BJ (cell line): ENCODE results near the gene MAGEF1. TPM values are rescaled to one million over a fixed set of nuclear protein-coding genes. Genes with fewer than 3 reads are reported as not detected.

ENCODE experiments used
- CTCF ChIA-PET: fragments of 350-600 bp; formaldehyde crosslinking; extraction: SDS; loops from one replicate; lab custom pipeline; 2021; ENCODE audit warnings: antibody characterized with exemption, inconsistent platforms; lab: Yijun Ruan, JAX
- POLR2A ChIA-PET: fragments of 300-600 bp; sonication (Branson Sonifier 250); formaldehyde crosslinking; extraction: SDS; loops from one replicate; lab custom pipeline; 2021; ENCODE audit warnings: antibody characterized with exemption; lab: Charles Lee
- DNase-seq: peaks from one replicate; pipeline ENCODE4 v3.0.0-alpha.2; 2011; ENCODE audit warnings: low read depth
- H3K27me3 ChIP-seq: 2 replicates; pipeline ENCODE4 v1.6.0; 2011; ENCODE audit warnings: low read length; ENCODE audit not compliant: control insufficient read depth, insufficient read depth
- H3K36me3 ChIP-seq: 2 replicates; pipeline ENCODE4 v1.5.1; 2011; ENCODE audit warnings: low read length; ENCODE audit not compliant: control insufficient read depth, insufficient read depth
- H3K4me3 ChIP-seq: 2 replicates; pipeline ENCODE4 v1.5.1; 2011; ENCODE audit warnings: low read depth, mild to moderate bottlenecking, control low read depth, low read length
- polyA minus RNA-seq: library from RNA; depleted of rRNA, polyadenylated mRNA; stranded (reverse); fragments of >200 nt; gene quantifications from 2 replicates; pipeline ENCODE4 v1.2.3, GENCODE V29; 2011; rRNA and poly(A)+ RNA removed
- polyA plus RNA-seq: library from polyadenylated mRNA; depleted of rRNA; stranded (reverse); fragments of >200 nt; gene quantifications from 2 replicates; pipeline ENCODE4 v1.2.3, GENCODE V29; 2011; rRNA removed
- TF ChIP-seq, protein P1 (sequence below): IDR thresholded peaks from 2 replicates; pipeline ENCODE4 v1.5.1; 2011; ENCODE audit warnings: low read depth, mild to moderate bottlenecking, control low read depth, inconsistent platforms, low read length, moderate library complexity; ENCODE audit not compliant: insufficient read depth

Gene MAGEF1, protein sequence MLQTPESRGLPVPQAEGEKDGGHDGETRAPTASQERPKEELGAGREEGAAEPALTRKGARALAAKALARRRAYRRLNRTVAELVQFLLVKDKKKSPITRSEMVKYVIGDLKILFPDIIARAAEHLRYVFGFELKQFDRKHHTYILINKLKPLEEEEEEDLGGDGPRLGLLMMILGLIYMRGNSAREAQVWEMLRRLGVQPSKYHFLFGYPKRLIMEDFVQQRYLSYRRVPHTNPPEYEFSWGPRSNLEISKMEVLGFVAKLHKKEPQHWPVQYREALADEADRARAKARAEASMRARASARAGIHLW
- polyA plus RNA-seq = 14.3 and 17.1 TPM in 2 replicates
- polyA minus RNA-seq = 4.4 and 4.9 TPM in 2 replicates

DNA sequence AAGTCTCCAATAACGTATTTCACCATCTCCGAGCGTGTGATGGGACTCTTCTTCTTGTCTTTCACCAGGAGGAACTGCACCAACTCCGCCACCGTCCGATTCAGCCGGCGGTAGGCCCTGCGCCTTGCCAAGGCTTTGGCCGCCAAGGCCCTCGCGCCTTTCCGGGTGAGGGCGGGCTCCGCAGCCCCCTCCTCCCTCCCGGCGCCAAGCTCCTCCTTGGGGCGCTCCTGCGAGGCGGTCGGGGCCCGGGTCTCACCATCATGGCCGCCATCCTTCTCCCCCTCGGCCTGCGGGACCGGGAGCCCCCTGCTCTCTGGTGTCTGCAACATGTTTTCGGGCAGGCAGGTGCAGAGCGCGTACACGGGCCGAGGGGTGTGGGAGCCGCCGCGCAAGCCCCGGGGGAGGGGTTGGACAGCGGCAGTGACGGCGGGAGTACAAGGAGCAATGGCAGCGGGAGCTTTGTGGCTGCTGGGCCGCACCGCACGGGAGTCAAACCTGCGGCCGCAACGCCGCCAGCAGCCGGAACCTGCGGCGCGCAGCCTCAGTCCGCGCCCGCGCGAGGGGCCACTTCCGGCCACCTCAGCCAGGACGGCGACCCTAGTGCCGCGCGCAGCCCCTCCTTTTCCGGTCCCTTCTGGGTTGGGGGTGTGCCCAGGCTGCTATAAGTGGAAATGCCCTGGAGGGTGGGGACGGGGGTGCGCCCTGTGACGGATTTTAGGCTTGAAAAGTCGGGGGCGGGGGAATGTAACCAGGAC, at the start of gene MAGEF1:
Gene MAGEF1, minus strand, starts transcription at position 572 of the 755 bp plus-strand sequence. Its CDS starts 243 bp downstream, at position 329.
- H3K36me3 ChIP-seq = peaks cover 1% of the 10 kb centered on the region; the same call in 1 of the 2 replicates
- DNase-seq = peak; percentile 44
- ChIA-PET CTCF (interaction anchor here (0.7 to 2.6 kb wide), 5 partner anchors 12 to 150 kb away, joined by 3 to 7 read pairs (median 4); partner anchors contain the start of gene EPHB3), POLR2A (interaction anchor here (0.6 to 1.7 kb wide), 2 partner anchors 23 to 146 kb away, joined by 5 to 6 read pairs; no protein-coding TSS in a partner anchor)
- no peaks in the 10 kb centered on the region for H3K27me3 ChIP-seq
- TF ChIP-seq, protein P1, sequence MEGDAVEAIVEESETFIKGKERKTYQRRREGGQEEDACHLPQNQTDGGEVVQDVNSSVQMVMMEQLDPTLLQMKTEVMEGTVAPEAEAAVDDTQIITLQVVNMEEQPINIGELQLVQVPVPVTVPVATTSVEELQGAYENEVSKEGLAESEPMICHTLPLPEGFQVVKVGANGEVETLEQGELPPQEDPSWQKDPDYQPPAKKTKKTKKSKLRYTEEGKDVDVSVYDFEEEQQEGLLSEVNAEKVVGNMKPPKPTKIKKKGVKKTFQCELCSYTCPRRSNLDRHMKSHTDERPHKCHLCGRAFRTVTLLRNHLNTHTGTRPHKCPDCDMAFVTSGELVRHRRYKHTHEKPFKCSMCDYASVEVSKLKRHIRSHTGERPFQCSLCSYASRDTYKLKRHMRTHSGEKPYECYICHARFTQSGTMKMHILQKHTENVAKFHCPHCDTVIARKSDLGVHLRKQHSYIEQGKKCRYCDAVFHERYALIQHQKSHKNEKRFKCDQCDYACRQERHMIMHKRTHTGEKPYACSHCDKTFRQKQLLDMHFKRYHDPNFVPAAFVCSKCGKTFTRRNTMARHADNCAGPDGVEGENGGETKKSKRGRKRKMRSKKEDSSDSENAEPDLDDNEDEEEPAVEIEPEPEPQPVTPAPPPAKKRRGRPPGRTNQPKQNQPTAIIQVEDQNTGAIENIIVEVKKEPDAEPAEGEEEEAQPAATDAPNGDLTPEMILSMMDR = no peak
- peak within 1 kb of the TSS; percentile 84 for H3K4me3 ChIP-seq

DNA sequence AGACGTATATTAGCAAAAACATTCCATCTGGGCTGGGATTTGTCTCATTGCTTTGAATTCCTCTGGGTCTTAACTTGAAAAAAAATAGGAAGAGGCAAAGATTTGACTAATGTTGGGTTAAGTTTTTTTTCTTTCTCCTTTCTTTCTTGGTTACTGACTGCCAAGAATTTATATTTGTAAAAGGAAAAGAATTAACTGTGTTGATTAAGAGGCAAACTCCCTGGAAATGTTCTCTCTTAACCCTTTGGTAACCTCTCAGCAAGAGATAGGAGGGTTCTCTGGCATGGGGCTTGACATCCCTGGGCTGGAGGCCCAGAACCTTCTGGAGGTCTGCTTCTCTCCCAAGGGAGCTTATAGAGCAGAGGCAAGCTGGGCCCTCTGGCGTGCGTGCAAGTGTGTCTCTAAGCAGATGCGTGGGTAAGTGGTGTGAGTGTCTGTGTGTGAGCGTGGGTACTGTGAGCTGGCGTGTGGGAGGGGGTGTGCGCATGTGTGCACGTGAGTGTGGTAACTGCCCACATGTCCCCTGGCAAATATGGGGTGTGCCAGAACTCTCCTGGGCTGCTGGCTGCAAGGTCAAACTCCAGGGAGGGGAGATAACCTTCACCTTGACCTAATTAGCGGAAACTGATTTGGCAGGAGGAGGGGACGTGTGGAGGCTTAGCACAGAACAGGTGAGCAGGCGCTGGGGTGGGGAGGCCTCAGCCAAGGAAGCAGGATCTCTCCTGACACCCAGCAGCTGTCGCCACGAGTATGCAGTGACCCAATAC, 49.4 kb upstream of the MAGEF1 start:
- POLR2A ChIA-PET = no interaction called here
- TF ChIP-seq, protein P1 = no peak
- Histone ChIP-seq H3K27me3 (peaks cover 1% of the 10 kb centered on the region), H3K36me3 (no peaks in the 10 kb centered on the region), H3K4me3 (no peak overlapping the region)
- no peak for DNase-seq
- CTCF ChIA-PET = interaction anchor here (0.8 to 1.2 kb wide), 2 partner anchors 11 to 16 kb away, joined by 3 read pairs; no protein-coding TSS in a partner anchor

DNA sequence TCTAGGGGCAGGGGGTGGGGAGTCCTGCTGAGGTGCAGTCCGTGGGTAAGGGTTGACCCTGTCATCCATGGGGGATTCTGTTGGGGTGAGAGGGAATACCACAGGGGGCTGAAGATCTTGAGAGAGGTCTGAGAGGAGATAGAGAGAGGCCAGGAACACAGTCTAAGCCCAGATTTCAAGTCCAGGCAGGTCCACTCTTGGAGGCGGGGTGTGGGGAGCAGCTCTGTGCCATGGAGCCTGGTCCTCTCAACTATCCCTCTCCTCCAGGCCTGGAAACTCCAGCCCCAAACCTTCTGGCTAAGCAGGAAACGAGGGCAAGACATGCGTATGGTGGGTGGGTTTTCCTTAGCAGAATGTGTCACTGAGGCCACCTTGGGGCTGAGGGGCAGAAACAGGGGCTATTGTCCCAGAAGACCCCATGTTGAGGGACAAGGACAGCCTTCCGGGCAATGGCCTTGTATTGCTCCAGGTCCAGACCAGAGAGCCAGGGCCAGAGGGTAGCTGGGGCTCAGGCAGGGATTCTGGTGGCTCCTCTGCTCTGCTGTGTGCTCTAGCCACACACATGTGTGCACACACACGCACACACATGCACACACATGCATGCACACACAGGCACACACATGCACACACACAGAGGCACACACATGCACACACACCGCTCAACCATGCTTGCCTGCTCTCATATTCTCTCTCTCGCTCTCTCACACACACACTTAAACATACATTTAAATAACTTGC, 48.6 kb upstream of the MAGEF1 start:
- POLR2A ChIA-PET = no interaction called here
- CTCF ChIA-PET = interaction anchor here (0.7 to 4.8 kb wide), 4 partner anchors 12 to 199 kb away, joined by 3 to 28 read pairs (median 4); partner anchors contain the start of gene EPHB3
- H3K27me3 ChIP-seq = peaks cover 1% of the 10 kb centered on the region
- DNase-seq = no peak
- H3K4me3 ChIP-seq = no peak overlapping the region
- H3K36me3 ChIP-seq = no peaks in the 10 kb centered on the region
- TF ChIP-seq, protein P1 = no peak

DNA sequence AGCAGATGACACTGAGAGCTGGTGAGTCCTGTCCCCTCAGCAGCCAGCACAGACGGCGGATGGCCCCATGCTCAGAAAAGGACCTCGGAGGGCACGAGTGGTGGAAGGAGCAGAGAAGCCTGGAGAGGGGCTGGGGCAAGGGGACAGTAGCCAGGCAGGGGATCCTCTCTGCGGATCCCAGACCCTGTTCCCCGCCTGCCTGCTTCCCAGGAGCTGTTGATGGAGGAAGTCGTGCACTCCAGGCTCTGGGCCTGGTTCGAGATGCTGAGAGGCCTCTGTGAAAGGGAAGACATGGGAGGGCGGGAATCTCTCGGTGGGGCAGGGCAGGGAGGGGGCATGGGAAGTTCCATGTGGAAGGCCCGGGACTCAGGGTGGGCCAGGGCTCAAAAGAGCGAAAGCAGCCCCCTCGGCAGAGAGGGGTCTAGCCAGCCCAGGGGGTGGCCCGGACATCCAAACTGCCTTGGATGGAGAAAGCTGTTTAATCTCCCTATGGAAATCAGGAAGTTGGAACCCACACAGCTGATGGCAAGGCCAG, 47.9 kb upstream of the MAGEF1 start:
- peaks cover 1% of the 10 kb centered on the region for H3K27me3 ChIP-seq
- DNase-seq = no peak
- H3K4me3 ChIP-seq = no peak overlapping the region
- no peaks in the 10 kb centered on the region for H3K36me3 ChIP-seq
- TF ChIP-seq, protein P1 = no peak
- ChIA-PET CTCF (interaction anchor here (0.7 to 4.8 kb wide), 3 partner anchors 18 to 198 kb away, joined by 3 to 28 read pairs (median 4); partner anchors contain the start of gene EPHB3), POLR2A (no interaction called here)
